Tibial artery (tissue), 4 donors: ENCODE results near the gene RILP.

Experiments
- DNase-seq, 2 donors: peaks; one replicate each; pipeline ENCODE4 v3.0.0-alpha.2; 2019
- H3K27ac ChIP-seq, 2 donors: fragments of 200-600 bp; sonication (generic) in 1 of 2; 1 replicate in 1 of 2; 2 replicates in 1 of 2; pipeline ENCODE4 v1.5.1; 2018 to 2019; ENCODE audit warnings: mild to moderate bottlenecking in 1 of 2
- H3K27me3 ChIP-seq, 2 donors: fragments of 200-600 bp; sonication (generic) in 1 of 2; one replicate each; pipeline versions ENCODE4 v1.5.1 to v1.6.0; 2016 to 2019
- H3K36me3 ChIP-seq, 3 donors: fragments of 200-600 bp; sonication (generic) in 2 of 3; one replicate each; pipeline ENCODE4 v1.5.1; 2016 to 2019; ENCODE audit warnings: mild to moderate bottlenecking in 2 of 3
- H3K4me1 ChIP-seq, 4 donors: fragments of 200-600 bp; sonication (generic) in 2 of 4; 1 replicate in 3 of 4; 2 replicates in 1 of 4; pipeline ENCODE4 v1.5.1; 2016 to 2019
- H3K4me3 ChIP-seq, 2 donors: fragments of 200-600 bp; sonication (generic) in 1 of 2; 1 replicate in 1 of 2; 2 replicates in 1 of 2; pipeline ENCODE4 v1.5.1; 2018 to 2019; ENCODE audit warnings: mild to moderate bottlenecking in 2 of 2
- H3K9me3 ChIP-seq, 3 donors: fragments of 200-600 bp; sonication (generic) in 1 of 3; one replicate each; pipeline ENCODE4 v1.5.1; 2016 to 2019
- CTCF ChIP-seq, 2 experiments: fragments of 200-600 bp in 1 of 2; fragments of 450-650 bp in 1 of 2; IDR thresholded peaks; one replicate each; pipeline ENCODE4 v1.5.1; 2017 to 2019; ENCODE audit warnings: antibody characterized with exemption in 2 of 2, mild to moderate bottlenecking in 1 of 2, moderate library complexity in 1 of 2
- intact Hi-C: fragments of 100-400 bp; cut with DNase I; formaldehyde crosslinking; loops from one replicate; pipeline ENCODE4 v1.15.0; 2023; ENCODE audit warnings: low total_unique reads

The RILP gene

GRCh38 chr17:1605681-1606351 is 43.9 kb downstream of the RILP start:
- H3K4me3 ChIP-seq = no peak overlapping the region
- H3K9me3 ChIP-seq = no peaks in the 10 kb centered on the region
- no peak for DNase-seq
- H3K27me3 ChIP-seq = no peaks in the 10 kb centered on the region
- H3K4me1 ChIP-seq = no peaks in the 10 kb centered on the region
- intact Hi-C loops = no loop called here
- TF ChIP-seq CTCF (IDR thresholded peaks at IDR 0.05) = no peak
- H3K27ac ChIP-seq = no peak overlapping the region
- peaks cover 0 to 19% (median 0%) of the 10 kb centered on the region in 3 donors for H3K36me3 ChIP-seq

GRCh38 chr17:1604831-1605528 is 44.7 kb downstream of the RILP start:
- DNase-seq = no peak
- H3K4me1 ChIP-seq = no peaks in the 10 kb centered on the region
- peaks cover 0 to 19% (median 0%) of the 10 kb centered on the region in 3 donors for H3K36me3 ChIP-seq
- intact Hi-C loops = no loop called here
- no peaks in the 10 kb centered on the region for H3K9me3 ChIP-seq
- no peak for TF ChIP-seq CTCF (IDR thresholded peaks at IDR 0.05)
- H3K4me3 ChIP-seq = no peak overlapping the region
- no peak overlapping the region for H3K27ac ChIP-seq
- H3K27me3 ChIP-seq = no peaks in the 10 kb centered on the region

DNA sequence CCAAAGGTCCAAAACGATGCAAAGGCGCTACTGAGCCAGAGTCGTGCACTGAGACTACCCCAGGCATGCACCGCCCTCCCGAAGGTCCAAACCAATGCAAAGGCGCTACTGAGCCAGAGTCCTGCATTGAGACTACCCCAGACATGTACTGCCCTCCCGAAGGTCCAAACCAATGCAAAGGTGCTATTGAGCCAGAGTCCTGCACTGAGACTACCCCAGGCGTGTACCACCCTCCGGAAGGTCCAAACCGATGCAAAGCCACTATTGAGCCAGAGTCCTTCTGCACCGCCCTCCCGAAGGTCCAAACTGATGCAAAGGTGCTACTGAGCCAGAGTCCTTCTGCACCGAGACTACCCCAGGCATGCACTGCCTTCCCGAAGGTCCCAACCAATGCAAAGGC is 48.1 kb downstream of the RILP start:
- no peak overlapping the region for H3K4me3 ChIP-seq
- peaks cover 0 to 12% (median 0%) of the 10 kb centered on the region in 3 donors for H3K36me3 ChIP-seq
- no peak overlapping the region for H3K27ac ChIP-seq
- intact Hi-C loops = no loop called here
- DNase-seq = no peak
- TF ChIP-seq CTCF (IDR thresholded peaks at IDR 0.05) = no peak
- H3K27me3 ChIP-seq = no peaks in the 10 kb centered on the region
- H3K4me1 ChIP-seq = no peaks in the 10 kb centered on the region
- H3K9me3 ChIP-seq = no peaks in the 10 kb centered on the region

DNA sequence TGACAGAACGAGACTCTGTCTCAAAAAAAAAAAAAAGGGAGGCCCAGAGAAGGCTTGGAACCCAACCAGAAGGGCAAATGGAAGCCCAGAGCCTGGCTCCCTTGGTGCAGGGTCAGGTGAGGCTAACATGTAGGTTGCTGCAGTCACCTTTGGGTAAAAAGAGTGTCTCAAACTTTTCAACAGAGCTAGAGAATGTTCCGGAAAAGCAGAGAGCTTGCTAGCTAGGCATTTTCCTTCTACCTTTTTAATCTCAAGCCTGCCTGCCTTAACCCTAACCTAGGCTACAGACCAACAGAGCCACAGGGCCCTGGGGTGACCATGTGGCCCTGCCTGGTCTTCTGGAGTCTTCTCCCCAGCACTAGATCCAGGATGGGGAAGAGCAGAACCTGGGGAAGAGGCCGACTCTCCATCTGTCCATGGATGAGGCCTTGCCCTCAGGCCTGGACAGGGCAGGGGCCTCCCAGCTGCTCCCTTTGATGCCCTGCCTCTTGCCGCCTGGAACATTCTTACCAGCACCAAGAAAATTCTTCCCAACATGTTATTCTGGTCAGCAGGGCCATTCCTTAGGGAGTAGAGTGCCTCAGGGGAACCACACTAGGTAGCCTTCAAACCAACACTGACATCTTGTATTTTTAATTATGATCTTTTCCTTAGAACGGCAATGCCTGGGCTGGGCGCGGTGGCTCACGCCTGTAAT is 51.1 kb downstream of the RILP start:
- intact Hi-C loops = no loop called here
- Histone ChIP-seq H3K27me3 (no peaks in the 10 kb centered on the region), H3K4me1 (no peaks in the 10 kb centered on the region), H3K4me3 (no peak overlapping the region), H3K9me3 (no peaks in the 10 kb centered on the region), H3K36me3 (peaks cover 0 to 10% (median 0%) of the 10 kb centered on the region in 3 donors), H3K27ac (no peak overlapping the region)
- TF ChIP-seq CTCF (IDR thresholded peaks at IDR 0.05) = no peak
- no peak for DNase-seq

DNA sequence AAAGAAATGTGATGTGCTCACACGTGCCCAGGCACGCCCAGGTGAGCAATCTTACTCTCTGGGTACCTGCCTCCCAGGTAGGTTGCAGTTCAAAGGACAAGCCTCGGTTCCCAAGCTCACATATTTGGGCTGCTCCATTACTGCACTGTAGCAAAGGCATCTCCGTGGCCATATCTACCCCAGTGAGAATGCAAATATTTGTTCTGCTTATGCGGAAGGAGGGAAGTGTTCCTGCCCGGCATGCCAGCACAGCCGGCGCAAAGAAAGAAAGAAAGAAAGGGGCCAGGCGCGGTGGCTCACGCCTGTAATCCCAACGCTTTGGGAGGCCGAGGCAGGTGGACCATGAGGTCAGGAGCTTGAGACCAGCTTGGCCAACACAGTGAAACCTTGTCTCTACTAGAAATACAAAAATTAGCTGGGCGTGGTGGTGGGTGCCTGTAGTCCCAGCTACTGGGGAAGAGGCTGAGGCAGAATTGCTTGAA is 51.8 kb downstream of the RILP start:
- peaks cover 0 to 13% (median 0%) of the 10 kb centered on the region in 3 donors for H3K36me3 ChIP-seq
- no peak overlapping the region for H3K27ac ChIP-seq
- no peaks in the 10 kb centered on the region for H3K27me3 ChIP-seq
- no peak for TF ChIP-seq CTCF (IDR thresholded peaks at IDR 0.05)
- H3K4me1 ChIP-seq = no peaks in the 10 kb centered on the region
- DNase-seq = no peak
- intact Hi-C loops = no loop called here
- no peaks in the 10 kb centered on the region for H3K9me3 ChIP-seq
- no peak overlapping the region for H3K4me3 ChIP-seq
